ENCODE data around the gene DCST1.

GRCh38 chr1:155068599-155068998 lies 35.0 kb downstream of the DCST1 start:
- TF ChIP-seq EZH2 (IDR thresholded peaks at IDR 0.05; ENCODE audit: insufficient read depth, poor library complexity, severe bottlenecking) (no peak), EZH2phosphoT487 (IDR thresholded peaks at IDR 0.05; ENCODE audit: insufficient read depth, low read depth) (no peak)

Data from GM23248 (cell line).